ENCODE data around the gene ZNF385B.
"Not testable (repeated sequence)": the region's sequence is repeated elsewhere in the genome, so short reads cannot be mapped to it uniquely, and the experiment has no call there.

DNA sequence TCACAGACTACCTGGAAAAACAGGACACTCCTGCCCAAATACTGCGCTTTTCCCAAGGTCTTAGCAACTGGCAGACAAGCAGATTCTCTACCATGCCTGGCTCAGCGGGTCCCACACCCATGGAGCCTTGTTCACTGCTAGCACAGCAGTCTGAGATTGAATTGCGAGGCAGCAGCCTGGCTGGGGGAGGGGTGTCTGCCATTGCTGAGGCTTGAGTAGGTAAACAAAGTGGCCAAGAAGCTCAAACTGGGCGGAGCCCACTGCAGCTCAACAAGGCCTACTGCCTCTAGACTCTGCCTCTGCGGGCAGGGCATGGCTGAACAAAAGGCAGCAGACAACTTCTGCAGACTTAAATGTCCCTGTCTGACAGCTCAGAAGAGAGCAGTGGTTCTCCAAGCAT lies 231.6 kb downstream of the ZNF385B start:
- TF ChIP-seq, protein P1, sequence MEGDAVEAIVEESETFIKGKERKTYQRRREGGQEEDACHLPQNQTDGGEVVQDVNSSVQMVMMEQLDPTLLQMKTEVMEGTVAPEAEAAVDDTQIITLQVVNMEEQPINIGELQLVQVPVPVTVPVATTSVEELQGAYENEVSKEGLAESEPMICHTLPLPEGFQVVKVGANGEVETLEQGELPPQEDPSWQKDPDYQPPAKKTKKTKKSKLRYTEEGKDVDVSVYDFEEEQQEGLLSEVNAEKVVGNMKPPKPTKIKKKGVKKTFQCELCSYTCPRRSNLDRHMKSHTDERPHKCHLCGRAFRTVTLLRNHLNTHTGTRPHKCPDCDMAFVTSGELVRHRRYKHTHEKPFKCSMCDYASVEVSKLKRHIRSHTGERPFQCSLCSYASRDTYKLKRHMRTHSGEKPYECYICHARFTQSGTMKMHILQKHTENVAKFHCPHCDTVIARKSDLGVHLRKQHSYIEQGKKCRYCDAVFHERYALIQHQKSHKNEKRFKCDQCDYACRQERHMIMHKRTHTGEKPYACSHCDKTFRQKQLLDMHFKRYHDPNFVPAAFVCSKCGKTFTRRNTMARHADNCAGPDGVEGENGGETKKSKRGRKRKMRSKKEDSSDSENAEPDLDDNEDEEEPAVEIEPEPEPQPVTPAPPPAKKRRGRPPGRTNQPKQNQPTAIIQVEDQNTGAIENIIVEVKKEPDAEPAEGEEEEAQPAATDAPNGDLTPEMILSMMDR (IDR thresholded peaks at IDR 0.05; ENCODE audit: borderline replicate concordance, extremely low read depth, low read length, poor library complexity, severe bottlenecking): not testable (repeated sequence)
- not testable (repeated sequence) for TF ChIP-seq EZH2 (IDR thresholded peaks at IDR 0.05; ENCODE audit: borderline replicate concordance, low read depth, low read length, severe bottlenecking)

Measured in DND-41 (cell line).